ENCODE results near the gene STX8.

DNA sequence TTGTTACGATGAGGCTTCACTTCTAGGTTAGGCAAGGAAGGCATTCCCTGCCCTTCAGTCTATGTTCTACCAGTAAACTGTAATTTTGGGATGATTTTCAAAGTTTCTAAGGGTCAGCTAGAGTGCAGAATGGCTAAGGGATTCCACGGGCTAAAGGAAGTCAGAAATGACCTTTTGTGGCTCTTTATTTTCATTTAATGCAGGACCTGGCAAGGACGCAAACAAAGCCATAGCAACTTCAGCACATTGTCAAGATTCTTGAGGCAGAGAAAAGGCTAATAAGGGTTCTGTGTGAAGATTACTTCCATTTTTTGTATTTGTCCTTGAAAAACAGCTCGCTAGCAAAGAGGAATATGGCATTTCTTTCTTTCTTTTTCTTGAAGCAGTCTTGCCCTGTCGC lies 76.6 kb downstream of the STX8 start:
- TF ChIP-seq EZH2 (IDR thresholded peaks at IDR 0.05) (no peak), RAD21 (IDR thresholded peaks at IDR 0.05; ENCODE audit: low read depth) (no peak), POLR2AphosphoS5 (IDR thresholded peaks at IDR 0.05; ENCODE audit: low read depth, low read length) (no peak), ATF3 (IDR thresholded peaks at IDR 0.05) (no peak), POLR2A (IDR thresholded peaks at IDR 0.05; ENCODE audit: borderline replicate concordance, extremely low read depth, insufficient read depth, insufficient read length) (no peak), YY1 (IDR thresholded peaks at IDR 0.05; ENCODE audit: extremely low read depth, insufficient replicate concordance, low read depth, low read length) (no peak), ZFX (IDR thresholded peaks at IDR 0.05) (no peak)
- TF ChIP-seq, protein P1, sequence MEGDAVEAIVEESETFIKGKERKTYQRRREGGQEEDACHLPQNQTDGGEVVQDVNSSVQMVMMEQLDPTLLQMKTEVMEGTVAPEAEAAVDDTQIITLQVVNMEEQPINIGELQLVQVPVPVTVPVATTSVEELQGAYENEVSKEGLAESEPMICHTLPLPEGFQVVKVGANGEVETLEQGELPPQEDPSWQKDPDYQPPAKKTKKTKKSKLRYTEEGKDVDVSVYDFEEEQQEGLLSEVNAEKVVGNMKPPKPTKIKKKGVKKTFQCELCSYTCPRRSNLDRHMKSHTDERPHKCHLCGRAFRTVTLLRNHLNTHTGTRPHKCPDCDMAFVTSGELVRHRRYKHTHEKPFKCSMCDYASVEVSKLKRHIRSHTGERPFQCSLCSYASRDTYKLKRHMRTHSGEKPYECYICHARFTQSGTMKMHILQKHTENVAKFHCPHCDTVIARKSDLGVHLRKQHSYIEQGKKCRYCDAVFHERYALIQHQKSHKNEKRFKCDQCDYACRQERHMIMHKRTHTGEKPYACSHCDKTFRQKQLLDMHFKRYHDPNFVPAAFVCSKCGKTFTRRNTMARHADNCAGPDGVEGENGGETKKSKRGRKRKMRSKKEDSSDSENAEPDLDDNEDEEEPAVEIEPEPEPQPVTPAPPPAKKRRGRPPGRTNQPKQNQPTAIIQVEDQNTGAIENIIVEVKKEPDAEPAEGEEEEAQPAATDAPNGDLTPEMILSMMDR (IDR thresholded peaks at IDR 0.05 in 2 of 3, conservative IDR thresholded peaks at IDR 0.05 in 1 of 3; ENCODE audit: borderline replicate concordance in 1 of 3, insufficient read depth in 1 of 3, low read depth in 2 of 3, low read length in 2 of 3): no peak
